HFFc6 (cell line): ENCODE measurements around the gene C2orf74. TPM values are rescaled to one million over a fixed set of nuclear protein-coding genes. Genes with fewer than 3 reads are reported as not detected.
"Not testable (repeated sequence)": the region's sequence is repeated elsewhere in the genome, so short reads cannot be mapped to it uniquely, and the experiment has no call there.

Experiments used
- DNase-seq: peaks from one replicate; pipeline ENCODE4 v3.0.0-alpha.2; 2018
- H3K27ac Mint-ChIP-seq: 2 replicates; pipeline ENCODE4 v1.8.0; 2020; ENCODE audit warnings: mild to moderate bottlenecking, mixed read lengths
- H3K27me3 Mint-ChIP-seq: 2 replicates; pipeline ENCODE4 v1.8.0; 2021; ENCODE audit warnings: mild to moderate bottlenecking, moderate library complexity, mixed read lengths; ENCODE audit not compliant: insufficient read depth
- H3K36me3 Mint-ChIP-seq: 2 replicates; pipeline ENCODE4 v1.8.0; 2021; ENCODE audit warnings: low read depth, mixed read lengths
- H3K4me1 Mint-ChIP-seq: 2 replicates; pipeline ENCODE4 v1.8.0; 2020; ENCODE audit warnings: low read depth, mixed read lengths
- H3K4me3 Mint-ChIP-seq: 2 replicates; pipeline ENCODE4 v1.8.0; 2020; ENCODE audit warnings: mild to moderate bottlenecking, moderate library complexity, mixed read lengths
- H3K9me3 Mint-ChIP-seq: 2 replicates; pipeline ENCODE4 v1.8.0; 2020; ENCODE audit warnings: mild to moderate bottlenecking, mixed read lengths
- CTCF ChIP-seq: fragments of 200-600 bp; sonication (generic); IDR thresholded peaks from 2 replicates; pipeline ENCODE4 v1.5.0; 2021; ENCODE audit warnings: antibody characterized with exemption, mild to moderate bottlenecking
- total RNA-seq, 6 experiments: library from RNA; stranded (reverse); fragmentation: NEBNext Ultra II Directional; extraction: Animal tissue kit (Norgen Biotek cat#: 25700); gene quantifications; 2 replicates in 1 of 6; 3 replicates in 5 of 6; pipeline ENCODE4 v1.2.3, GENCODE V29; 2021

Gene C2orf74
- total RNA-seq, 6 experiments from 2014 or later = 13.5 to 23.0 (median 20.7) TPM

- no peaks in the 10 kb centered on the region for H3K9me3 Mint-ChIP-seq
- no peak for DNase-seq
- TF ChIP-seq CTCF = no peak
- H3K27me3 Mint-ChIP-seq = peaks cover 2% of the 10 kb centered on the region; the same call in 1 of the 2 replicates
- H3K4me1 Mint-ChIP-seq = peaks cover 34% of the 10 kb centered on the region
- H3K4me3 Mint-ChIP-seq = no peak overlapping the region
- H3K27ac Mint-ChIP-seq = no peak overlapping the region
- H3K36me3 Mint-ChIP-seq = peaks cover 77% of the 10 kb centered on the region
These were observed 22.3 kb downstream of the C2orf74 start for GRCh38 chr2:61184263-61184662.

- Mint-ChIP-seq H3K9me3 (no peaks in the 10 kb centered on the region), H3K27me3 (no peaks in the 10 kb centered on the region; the same call in 1 of the 2 replicates), H3K4me1 (peaks cover 24% of the 10 kb centered on the region), H3K4me3 (no peak overlapping the region), H3K36me3 (peaks cover 71% of the 10 kb centered on the region), H3K27ac (no peak overlapping the region)
- DNase-seq = no peak
- TF ChIP-seq CTCF = no peak
These were observed 23.3 kb downstream of the C2orf74 start for GRCh38 chr2:61185231-61185728.

DNA sequence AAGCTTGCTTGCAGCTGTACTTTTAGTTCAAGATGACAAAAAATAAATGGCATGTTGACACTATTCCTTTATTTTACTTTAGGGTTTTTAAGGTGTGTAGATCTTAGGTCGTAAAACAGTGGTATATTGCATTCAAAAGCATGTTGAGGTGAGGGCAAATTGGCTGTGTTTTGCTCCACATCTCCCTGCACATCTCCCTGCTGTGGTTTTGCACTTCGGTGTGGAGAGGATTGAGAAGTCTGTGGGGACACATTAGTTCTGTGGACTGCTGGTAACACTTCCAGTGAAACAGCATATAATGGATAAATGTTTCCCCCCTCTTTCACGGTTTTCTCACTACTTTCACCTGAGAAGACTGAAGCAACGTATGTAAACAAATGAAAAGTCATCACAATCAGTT is 25.1 kb downstream of the C2orf74 start:
- H3K27me3 Mint-ChIP-seq = no peaks in the 10 kb centered on the region; the same call in 1 of the 2 replicates
- peaks cover 6% of the 10 kb centered on the region; the same call in 1 of the 2 replicates for H3K4me1 Mint-ChIP-seq
- H3K9me3 Mint-ChIP-seq = no peaks in the 10 kb centered on the region
- DNase-seq = no peak
- H3K4me3 Mint-ChIP-seq = no peak overlapping the region
- no peak overlapping the region for H3K27ac Mint-ChIP-seq
- no peak for TF ChIP-seq CTCF
- peaks cover 65% of the 10 kb centered on the region for H3K36me3 Mint-ChIP-seq

- Mint-ChIP-seq H3K27me3 (peaks cover 3% of the 10 kb centered on the region), H3K4me1 (no peaks in the 10 kb centered on the region), H3K4me3 (no peak overlapping the region), H3K9me3 (no peaks in the 10 kb centered on the region), H3K36me3 (peaks cover 15% of the 10 kb centered on the region), H3K27ac (peak overlapping the region; percentile 9)
- DNase-seq = no peak
- TF ChIP-seq CTCF = no peak
These were observed 31.9 kb downstream of the C2orf74 start for GRCh38 chr2:61193670-61194561.

DNA sequence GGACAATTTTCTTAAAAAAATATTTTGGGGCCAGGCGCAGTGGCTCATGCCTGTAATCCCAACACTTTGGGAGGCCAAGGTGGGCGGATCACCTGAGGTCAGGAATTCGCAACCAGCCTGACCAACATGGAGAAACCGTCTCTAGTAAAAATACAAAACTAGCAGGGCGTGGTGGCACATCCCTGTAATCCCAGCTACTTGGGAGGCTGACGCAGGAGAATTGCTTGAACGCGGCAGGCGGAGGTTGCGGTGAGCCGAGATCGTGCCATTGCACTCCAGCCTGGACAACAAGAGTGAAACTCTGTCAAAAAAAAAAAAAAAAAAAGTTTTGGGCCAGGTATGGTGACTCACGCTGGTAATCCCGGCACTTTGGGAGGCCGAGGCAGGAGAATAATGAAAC is 32.7 kb downstream of the C2orf74 start:
- not testable (repeated sequence) for H3K27ac Mint-ChIP-seq

DNA sequence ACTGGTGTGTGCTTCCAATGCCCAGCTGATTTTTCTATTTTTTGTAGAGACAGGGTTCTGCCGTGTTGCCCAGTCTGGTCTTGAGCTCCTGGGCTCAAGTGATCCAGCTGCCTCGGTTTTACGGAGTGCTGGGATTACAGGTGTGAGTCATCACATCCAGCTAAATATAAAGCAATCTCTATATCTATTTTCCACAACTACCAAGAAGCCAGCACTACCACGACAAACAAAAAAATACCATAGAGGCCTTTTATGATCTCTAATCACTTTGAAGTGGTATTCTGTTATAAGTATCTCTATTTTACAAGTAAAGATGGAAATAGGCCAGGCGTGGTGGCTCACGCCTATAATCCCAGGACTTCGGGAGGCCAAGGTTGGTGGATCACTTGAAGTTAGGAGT is 34.7 kb downstream of the C2orf74 start:
- peaks cover 3% of the 10 kb centered on the region for H3K27me3 Mint-ChIP-seq
- H3K4me1 Mint-ChIP-seq = no peaks in the 10 kb centered on the region
- no peak for TF ChIP-seq CTCF
- no peak overlapping the region for H3K27ac Mint-ChIP-seq
- DNase-seq = no peak
- no peaks in the 10 kb centered on the region for H3K9me3 Mint-ChIP-seq
- H3K36me3 Mint-ChIP-seq = peaks cover 20% of the 10 kb centered on the region
- no peak overlapping the region; the same call in 1 of the 2 replicates for H3K4me3 Mint-ChIP-seq

More for the DNA sequence above, 32.7 kb downstream of the C2orf74 start:
- not testable (repeated sequence) for H3K27me3 Mint-ChIP-seq, H3K4me1 Mint-ChIP-seq, DNase-seq, H3K4me3 Mint-ChIP-seq, H3K9me3 Mint-ChIP-seq
- peaks cover 20% of the 10 kb centered on the region for H3K36me3 Mint-ChIP-seq
